ENCODE data around the gene RPL7L1. TPM values are rescaled to one million over a fixed set of nuclear protein-coding genes. Genes with fewer than 3 reads are reported as not detected.

RPL7L1 gene
- total and polyA plus RNA-seq, 2 of the 13 experiments (the other 11 are each of a cell fraction or from before 2014, with no cell fraction given), result 51.6 to 179 TPM

- TF ChIP-seq RXRB (CRISPR knock-in tag; IDR thresholded peaks at IDR 0.05; ENCODE audit: borderline replicate concordance), result peak; percentile 70; the same call in 1 of the 2 replicates
- TF ChIP-seq KMT2A (CRISPR knock-in tag; IDR thresholded peaks at IDR 0.05), result peak; percentile 60; the same call in 1 of the 2 replicates
- TF ChIP-seq HNF4G (IDR thresholded peaks at IDR 0.05; ENCODE audit: borderline replicate concordance, low read depth, low read length), result peak; percentile 92
- peak; percentile 83; the same call in 1 of the 2 replicates for TF ChIP-seq HNF4G (CRISPR knock-in tag; IDR thresholded peaks at IDR 0.05; ENCODE audit: borderline replicate concordance, low read depth)
- TF ChIP-seq GPBP1L1 (CRISPR knock-in tag; IDR thresholded peaks at IDR 0.05), result no peak
- peak; percentile 60; the same call in 1 of the 2 replicates for TF ChIP-seq FOSL1 (CRISPR knock-in tag; IDR thresholded peaks at IDR 0.05; ENCODE audit: borderline replicate concordance)
- TF ChIP-seq TBX2 (CRISPR knock-in tag; IDR thresholded peaks at IDR 0.05; ENCODE audit: borderline replicate concordance), result peak; percentile 85
- peak; percentile 72 for TF ChIP-seq RARA (CRISPR knock-in tag; IDR thresholded peaks at IDR 0.05)
- peak; percentile 63; the same call in 1 of the 2 replicates for TF ChIP-seq ZNF792 (CRISPR knock-in tag; IDR thresholded peaks at IDR 0.05)
- TF ChIP-seq, protein P1, sequence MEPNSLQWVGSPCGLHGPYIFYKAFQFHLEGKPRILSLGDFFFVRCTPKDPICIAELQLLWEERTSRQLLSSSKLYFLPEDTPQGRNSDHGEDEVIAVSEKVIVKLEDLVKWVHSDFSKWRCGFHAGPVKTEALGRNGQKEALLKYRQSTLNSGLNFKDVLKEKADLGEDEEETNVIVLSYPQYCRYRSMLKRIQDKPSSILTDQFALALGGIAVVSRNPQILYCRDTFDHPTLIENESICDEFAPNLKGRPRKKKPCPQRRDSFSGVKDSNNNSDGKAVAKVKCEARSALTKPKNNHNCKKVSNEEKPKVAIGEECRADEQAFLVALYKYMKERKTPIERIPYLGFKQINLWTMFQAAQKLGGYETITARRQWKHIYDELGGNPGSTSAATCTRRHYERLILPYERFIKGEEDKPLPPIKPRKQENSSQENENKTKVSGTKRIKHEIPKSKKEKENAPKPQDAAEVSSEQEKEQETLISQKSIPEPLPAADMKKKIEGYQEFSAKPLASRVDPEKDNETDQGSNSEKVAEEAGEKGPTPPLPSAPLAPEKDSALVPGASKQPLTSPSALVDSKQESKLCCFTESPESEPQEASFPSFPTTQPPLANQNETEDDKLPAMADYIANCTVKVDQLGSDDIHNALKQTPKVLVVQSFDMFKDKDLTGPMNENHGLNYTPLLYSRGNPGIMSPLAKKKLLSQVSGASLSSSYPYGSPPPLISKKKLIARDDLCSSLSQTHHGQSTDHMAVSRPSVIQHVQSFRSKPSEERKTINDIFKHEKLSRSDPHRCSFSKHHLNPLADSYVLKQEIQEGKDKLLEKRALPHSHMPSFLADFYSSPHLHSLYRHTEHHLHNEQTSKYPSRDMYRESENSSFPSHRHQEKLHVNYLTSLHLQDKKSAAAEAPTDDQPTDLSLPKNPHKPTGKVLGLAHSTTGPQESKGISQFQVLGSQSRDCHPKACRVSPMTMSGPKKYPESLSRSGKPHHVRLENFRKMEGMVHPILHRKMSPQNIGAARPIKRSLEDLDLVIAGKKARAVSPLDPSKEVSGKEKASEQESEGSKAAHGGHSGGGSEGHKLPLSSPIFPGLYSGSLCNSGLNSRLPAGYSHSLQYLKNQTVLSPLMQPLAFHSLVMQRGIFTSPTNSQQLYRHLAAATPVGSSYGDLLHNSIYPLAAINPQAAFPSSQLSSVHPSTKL (CRISPR knock-in tag; IDR thresholded peaks at IDR 0.05), result peak; percentile 88
- TF ChIP-seq ZNF263 (CRISPR knock-in tag; IDR thresholded peaks at IDR 0.05), result 0 out of 2 replicates have a peak, but pooled peaks have one; percentile 14
- TF ChIP-seq ZMYM4 (CRISPR knock-in tag; IDR thresholded peaks at IDR 0.05), result peak; percentile 75
- TF ChIP-seq ZSCAN9 (CRISPR knock-in tag; IDR thresholded peaks at IDR 0.05; ENCODE audit: borderline replicate concordance), result peak; percentile 62; the same call in 1 of the 2 replicates
- peak; percentile 51; the same call in 1 of the 2 replicates for TF ChIP-seq FOXP1 (IDR thresholded peaks at IDR 0.05)
- TF ChIP-seq FOXP1 (CRISPR knock-in tag; IDR thresholded peaks at IDR 0.05), result peak; percentile 84
- no peak for TF ChIP-seq SMARCC2 (IDR thresholded peaks at IDR 0.05)
- peak; percentile 57; the same call in 1 of the 2 replicates for TF ChIP-seq JUN (CRISPR knock-in tag; IDR thresholded peaks at IDR 0.05)
- TF ChIP-seq ZNF567 (CRISPR knock-in tag; IDR thresholded peaks at IDR 0.05; ENCODE audit: borderline replicate concordance), result 0 out of 2 replicates have a peak, but pooled peaks have one; percentile 55
- peak; percentile 69; the same call in 1 of the 2 replicates for TF ChIP-seq HNF1B (CRISPR knock-in tag; IDR thresholded peaks at IDR 0.05)
- TF ChIP-seq HOXA5 (CRISPR knock-in tag; IDR thresholded peaks at IDR 0.05), result peak; percentile 73; the same call in 1 of the 2 replicates
- TF ChIP-seq SALL2 (CRISPR knock-in tag; IDR thresholded peaks at IDR 0.05), result peak; percentile 50; the same call in 1 of the 2 replicates
- no peak for TF ChIP-seq RFXANK (CRISPR knock-in tag; IDR thresholded peaks at IDR 0.05)
- TF ChIP-seq ZFY (CRISPR knock-in tag; IDR thresholded peaks at IDR 0.05), result peak; percentile 45; the same call in 1 of the 2 replicates
- TF ChIP-seq ZNF777 (CRISPR knock-in tag; IDR thresholded peaks at IDR 0.05), result no peak
- TF ChIP-seq GATAD1 (CRISPR knock-in tag; IDR thresholded peaks at IDR 0.05), result 0 out of 2 replicates have a peak, but pooled peaks have one; percentile 37
- peak; percentile 97 for TF ChIP-seq ZNF614 (CRISPR knock-in tag; IDR thresholded peaks at IDR 0.05; ENCODE audit: borderline replicate concordance)
- TF ChIP-seq SAP130 (CRISPR knock-in tag; IDR thresholded peaks at IDR 0.05; ENCODE audit: low read depth), result peak; percentile 86
- peak; percentile 84 for TF ChIP-seq MED1 (CRISPR knock-in tag; IDR thresholded peaks at IDR 0.05)
Measured at GRCh38 chr6:42845327-42845694, 34.1 kb upstream of the RPL7L1 start (continued).
